Measurements from ENCODE around the gene GREB1.

Gene GREB1

DNA sequence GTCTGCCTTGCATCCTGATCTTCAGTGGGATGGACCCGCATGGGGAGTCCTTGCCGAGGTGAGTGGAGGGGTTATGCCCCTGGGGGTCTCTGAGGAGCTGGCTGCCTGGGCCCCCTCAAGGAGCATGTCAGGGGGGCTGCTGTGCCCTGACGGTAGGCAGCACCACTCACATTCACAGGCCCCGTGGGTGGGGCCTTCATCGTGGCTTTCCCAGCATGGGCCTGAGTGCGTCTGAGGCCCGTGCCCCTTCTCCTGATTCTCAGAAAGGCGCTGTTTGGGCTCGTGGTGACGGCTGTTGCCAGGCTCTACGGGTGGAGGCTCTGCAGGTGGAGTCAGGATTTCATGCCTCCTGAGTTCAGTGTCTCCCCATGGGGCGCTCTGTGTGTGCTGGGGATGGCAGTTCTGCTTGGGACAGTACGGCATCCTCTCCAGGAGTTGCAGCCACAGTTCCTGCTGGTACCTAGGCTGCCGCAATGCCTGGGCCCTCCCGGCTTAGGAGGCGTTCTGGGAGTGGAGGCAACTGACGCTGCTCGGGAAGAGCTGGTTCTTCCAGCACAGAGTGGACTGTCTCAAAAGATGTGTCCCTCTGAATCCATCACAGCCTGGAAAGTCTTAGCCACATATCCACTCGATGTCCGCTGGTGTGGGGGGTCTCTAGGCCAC is 78.8 kb downstream of the GREB1 start:
- DNase-seq (ENCODE audit: low read depth): no peak

DNA sequence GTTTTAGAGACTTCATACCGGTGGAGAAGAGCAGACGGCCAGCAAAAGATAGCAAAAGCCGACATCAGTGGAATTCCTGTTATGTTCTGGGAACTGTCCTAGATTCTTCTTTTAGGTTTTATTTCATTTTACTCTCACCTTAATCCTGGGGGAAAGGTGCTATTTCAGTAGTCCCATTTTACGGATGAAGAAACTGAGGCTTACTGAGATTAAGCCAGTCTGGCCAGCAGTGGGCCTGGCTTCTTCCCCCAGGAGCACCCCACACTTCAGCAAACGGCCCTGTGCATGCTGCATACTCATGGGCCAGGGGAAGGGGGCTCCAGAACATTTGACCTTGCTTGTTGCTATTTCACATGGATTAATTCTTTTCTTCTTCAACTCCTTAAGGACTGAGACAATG is 79.5 kb downstream of the GREB1 start:
- DNase-seq (ENCODE audit: low read depth): no peak

DNA sequence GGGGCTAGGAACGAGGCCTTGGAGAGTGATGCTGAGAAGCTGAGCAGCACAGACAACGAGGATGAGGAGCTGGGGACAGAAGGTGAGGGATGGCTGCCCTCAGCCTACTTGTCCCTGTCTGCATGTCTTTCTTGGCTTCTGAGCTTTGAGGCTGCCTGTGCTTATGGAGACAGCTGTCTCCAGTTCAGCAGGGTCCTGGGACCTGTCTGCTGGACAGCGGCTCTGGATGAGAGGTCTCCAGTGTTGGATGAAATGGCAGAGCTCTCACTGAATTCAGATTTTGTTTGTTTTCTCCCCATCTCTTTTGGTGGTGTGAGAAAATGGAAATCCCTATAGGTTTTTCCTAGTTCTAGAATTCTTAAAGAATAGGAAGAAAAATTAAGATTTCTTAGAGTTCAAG is 81.4 kb downstream of the GREB1 start:
- no peak for DNase-seq (ENCODE audit: low read depth)

DNA sequence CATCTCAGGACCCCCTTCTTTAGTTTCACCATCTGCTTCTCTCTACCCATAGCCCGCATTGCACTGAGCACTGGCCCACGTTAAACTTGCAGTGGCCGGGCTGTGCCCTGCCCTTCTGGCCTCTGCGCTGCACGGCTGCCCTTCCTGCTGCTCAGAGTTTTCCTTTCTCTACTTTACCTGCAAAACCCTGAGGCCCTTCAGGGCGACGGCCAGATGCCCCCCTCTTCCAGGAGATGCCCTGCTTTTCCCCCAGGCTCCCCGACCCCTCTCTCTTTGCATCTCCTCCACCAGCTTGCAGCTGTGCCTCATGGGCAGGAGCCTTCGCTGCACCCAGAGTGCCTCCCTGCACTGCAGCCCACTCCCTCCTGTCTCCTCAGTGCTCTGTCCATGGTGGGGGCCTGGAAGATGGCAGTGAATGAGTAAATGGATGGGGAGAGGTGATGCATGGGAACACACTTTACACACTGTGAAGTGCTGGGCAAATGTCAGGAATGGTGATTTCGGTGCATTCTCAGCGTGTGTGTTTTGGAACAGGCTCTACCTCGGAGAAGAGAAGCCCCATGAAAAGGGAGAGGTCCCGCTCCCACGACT is 82.3 kb downstream of the GREB1 start:
- DNase-seq (ENCODE audit: low read depth): no peak

DNA sequence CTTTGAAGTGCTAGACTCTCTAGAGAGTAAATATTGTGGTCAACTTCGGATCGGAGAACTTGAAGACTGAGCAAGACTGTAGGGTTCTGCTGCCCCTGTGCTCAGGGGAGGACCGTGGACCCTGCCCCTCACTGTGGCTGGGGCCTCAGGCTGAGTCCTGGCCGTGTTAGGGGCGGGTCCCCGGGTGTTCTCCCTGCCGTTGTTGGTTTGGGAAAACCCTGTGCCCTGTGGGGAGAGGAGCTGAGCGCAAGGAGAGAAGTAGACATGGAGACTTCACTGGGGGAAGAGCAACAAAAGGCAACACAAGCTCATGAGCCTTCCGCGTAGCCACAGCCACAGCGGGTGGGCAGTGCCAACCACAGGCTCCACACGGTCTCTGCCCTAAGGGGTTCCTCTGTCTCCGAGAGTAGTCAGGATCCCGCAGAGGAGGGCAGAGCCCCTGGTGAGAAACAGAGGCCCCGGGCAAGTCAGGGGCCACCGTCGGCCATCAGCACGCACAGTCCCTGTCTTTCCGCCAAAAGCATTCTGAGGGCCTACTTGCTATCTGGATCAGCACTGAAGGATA is 83.1 kb downstream of the GREB1 start:
- DNase-seq (ENCODE audit: low read depth): no peak

DNA sequence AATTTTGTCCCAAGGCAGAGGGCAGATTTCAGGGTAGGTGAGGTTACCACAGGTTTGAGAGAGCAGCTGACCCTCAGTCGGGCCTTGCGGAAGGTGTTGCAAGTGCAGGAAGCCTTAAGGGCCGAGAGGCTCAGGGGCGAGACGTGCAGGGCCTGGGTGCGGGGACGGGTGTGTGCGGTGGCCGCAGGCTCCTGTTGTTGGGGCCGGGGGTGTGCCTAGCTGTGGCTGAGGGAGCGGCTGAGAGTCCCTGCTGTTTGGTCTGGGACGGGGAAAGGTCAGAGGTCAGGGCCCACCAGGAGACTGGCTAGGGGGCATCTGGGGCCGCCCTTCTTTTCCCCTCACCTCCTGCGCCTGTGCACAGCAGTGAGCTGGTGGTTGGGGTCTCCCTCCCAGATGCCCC is 83.7 kb downstream of the GREB1 start:
- no peak for DNase-seq (ENCODE audit: low read depth)

DNA sequence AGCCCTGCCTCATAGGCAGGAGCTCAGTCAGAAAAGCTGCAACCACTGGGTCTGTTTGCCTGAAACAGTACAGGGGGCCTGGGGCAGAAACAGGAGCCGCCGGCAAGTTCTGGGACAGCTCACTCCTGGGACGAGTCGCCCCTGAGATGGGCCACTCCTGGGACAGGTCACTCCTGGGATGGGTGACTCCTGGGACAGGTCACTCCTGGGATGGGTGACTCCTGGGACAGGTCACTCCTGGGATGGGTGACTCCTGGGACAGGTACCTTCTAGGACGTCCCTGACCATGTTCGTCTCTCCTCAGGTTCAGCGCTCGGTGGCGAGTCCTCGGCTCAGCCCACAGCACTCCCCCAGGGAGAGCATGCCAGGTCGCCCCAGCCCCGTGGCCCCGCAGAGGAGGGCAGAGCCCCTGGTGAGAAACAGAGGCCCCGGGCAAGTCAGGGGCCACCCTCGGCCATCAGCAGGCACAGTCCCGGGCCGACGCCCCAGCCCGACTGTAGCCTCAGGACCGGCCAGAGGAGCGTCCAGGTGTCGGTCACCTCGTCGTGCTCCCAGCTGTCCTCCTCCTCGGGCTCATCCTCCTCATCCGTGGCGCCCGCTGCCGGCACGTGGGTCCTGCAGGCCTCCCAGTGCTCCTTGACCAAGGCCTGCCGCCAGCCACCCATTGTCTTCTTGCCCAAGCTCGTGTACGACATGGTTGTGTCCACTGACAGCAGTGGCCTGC is 84.3 kb downstream of the GREB1 start:
- no peak for DNase-seq (ENCODE audit: low read depth)

DNA sequence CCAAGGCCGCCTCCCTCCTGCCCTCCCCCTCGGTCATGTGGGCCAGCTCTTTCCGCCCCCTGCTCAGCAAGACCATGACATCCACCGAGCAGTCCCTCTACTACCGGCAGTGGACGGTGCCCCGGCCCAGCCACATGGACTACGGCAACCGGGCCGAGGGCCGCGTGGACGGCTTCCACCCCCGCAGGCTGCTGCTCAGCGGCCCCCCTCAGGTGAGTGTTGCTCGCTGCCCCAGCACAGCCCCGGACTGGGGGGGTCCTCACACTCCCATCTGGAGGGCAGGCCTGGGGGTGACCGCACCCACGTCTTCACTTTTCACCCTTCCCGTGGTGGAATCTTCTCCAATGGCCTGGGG is 84.8 kb downstream of the GREB1 start:
- no peak for DNase-seq (ENCODE audit: low read depth)

DNA sequence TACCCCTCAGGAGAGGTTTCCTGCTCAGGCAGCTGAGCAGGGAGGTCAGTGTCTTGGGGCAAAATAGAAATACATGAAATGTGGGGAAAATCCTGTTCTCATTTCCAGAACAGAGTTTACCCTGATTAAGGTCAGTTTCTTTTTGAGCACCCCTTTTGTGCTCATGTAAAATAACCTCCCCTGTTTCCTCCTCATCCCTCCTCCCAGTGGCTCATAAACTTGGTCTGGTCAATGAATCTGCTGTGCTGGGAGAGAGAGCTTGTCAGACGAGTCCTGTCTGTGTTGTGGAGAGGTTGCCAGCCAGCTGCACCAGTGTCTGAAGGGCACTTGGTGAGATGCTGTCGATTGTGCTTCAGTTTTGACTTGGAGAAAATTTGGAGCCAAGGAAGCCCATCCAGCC is 87.6 kb downstream of the GREB1 start:
- DNase-seq (ENCODE audit: low read depth): no peak

DNA sequence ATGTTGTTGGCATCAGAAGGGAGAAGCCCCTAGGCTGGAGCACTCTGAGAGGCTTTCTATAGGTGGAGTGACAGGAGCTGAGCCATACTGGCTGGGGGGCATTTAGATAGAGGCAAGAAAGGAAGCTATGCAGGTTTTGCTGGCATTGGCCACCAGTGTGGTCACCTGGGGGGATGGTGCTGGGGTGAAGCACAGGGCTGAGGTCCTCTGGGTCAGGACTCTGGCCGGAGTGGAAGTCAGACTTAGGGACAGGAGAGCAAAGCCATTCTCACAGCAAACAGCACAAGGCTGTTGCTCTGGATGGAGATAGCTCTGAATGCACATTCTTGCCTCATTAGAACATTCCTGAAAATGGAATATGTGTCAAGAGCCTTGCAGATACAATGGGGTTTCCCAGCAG is 88.8 kb downstream of the GREB1 start:
- DNase-seq (ENCODE audit: low read depth): no peak

DNA sequence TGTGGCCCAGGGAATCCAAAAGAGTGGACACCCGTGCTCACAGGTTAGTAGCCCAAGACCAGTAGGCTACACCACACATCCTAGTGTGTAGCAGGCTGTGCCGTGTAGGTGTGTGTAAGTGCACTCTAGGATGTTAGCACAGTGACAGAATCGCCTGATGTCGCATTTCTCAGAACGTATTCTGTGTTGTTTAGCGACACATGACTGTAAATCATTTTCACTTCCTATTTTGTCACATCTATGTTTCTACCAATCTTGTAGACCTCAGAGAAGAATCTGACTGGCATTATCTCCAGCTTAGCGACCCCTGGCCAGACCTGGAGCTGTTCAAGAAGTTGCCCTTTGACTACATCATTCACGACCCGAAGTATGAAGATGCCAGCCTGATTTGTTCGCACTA is 91.0 kb downstream of the GREB1 start:
- no peak for DNase-seq (ENCODE audit: low read depth)

DNA sequence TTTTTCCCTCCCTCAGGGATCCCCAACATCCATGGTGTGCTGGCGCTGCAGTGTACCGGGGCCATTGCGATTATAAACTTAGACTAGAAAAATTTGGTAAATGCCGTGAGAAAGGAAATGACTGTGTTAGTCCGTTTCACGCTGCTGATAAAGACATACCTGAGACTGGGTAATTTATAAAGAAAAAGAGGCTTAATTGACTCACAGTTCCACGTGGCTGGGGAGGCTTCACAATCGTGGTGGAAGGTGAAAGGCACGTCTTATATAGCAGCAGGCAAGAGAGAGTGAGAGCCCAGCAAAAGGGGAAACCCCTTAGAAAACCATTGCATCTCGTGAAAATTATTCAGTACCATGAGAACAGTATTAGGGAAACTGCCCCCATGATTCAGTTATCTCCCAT is 91.8 kb downstream of the GREB1 start:
- DNase-seq (ENCODE audit: low read depth): no peak

DNA sequence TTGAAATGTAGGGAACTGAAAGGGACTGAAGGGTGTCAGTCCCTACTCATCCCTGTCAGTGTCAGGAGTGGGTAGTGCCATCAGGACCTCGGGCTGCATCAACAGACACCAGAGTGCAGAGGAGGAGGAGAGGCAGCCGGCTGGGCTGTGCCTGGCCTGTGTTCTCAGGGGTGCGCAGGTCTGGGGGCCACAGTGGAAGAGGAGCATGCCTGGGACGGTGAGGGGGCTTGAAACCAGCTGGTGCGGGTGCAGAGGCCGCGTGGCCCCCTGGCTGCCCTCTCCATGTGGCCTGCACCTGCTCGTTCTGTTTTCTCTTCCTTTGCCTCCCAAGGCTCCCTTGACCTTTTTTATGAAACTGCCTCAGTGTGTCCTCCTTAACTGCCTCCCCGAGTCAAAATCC is 94.8 kb downstream of the GREB1 start:
- no peak for DNase-seq (ENCODE audit: low read depth)

DNA sequence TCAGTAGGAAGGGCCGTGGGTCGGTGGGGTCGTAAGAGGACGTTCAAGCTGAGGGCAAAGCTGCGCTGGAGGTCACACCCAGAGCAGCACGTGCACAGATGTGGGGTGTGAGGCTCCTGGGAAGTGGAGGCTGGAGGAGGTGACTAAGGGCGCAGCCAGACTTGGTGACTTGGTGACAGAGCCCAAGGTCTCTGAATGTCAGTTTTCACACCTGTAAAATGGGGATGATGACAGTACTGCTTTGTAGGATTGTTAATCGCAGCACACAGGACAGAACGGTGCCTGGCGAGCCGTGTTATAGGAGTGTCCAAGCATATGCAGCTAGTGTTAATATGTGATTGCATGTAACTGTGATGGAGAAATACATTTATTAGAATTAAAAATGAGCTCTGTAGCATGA is 95.4 kb downstream of the GREB1 start:
- DNase-seq (ENCODE audit: low read depth): no peak

DNA sequence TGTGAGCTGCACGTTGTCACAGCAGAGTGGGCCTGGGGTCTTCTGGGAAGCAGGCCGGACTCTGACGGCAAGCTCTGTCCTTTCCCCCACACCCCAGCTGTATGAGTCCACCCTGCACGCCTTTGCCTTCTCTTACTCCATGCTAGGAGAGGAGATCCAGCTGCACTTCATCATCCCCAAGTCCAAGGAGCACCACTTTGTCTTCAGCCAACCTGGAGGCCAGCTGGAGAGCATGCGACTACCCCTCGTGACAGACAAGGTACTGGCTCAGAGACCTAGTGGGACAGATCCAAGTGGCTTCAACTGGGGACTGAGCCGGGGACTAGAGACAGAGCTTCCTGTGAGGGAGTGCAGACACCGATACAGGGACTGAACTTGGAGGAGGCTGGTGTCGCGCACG is 96.0 kb downstream of the GREB1 start:
- DNase-seq (ENCODE audit: low read depth): no peak

DNA sequence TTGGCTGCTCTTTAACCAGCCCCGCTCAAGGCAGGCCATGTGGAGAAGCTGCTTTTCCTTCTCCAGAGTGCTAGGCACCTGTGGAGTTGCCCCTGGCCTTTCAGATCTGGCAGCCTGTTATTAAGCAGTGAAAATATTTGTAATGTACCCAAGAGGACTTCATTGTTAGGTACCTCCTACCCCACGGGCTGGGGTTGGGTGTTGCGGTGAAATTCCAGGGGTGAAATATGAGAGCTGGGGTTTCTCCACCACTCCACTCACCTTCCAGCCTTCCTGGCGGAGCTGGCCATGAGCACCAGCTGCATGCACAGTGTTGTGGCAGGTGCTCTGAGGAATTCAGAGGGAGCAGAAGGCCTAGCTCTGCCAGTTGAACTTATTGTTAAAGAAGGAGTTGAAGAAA is 97.0 kb downstream of the GREB1 start:
- no peak for DNase-seq (ENCODE audit: low read depth)

DNA sequence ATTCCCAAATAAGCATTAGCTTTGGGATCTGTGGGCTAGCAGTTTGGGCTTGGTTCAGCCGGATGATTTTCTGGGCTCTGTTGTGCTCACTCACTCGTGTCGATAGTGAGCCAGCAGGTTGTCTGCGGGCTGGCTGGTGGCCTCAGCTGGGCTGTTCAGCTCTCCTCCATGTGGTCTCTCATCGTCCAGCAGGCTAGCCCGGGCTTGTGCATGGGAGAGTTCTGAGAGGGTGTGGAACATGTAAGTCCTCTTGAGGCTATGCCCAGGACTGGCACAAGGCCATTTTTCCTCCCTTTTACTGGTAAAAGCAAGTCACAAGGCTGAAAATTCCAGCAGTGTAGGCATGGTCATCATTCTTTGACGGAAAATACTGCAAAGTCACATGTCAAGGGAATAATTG is 97.6 kb downstream of the GREB1 start:
- DNase-seq (ENCODE audit: low read depth): no peak

DNA sequence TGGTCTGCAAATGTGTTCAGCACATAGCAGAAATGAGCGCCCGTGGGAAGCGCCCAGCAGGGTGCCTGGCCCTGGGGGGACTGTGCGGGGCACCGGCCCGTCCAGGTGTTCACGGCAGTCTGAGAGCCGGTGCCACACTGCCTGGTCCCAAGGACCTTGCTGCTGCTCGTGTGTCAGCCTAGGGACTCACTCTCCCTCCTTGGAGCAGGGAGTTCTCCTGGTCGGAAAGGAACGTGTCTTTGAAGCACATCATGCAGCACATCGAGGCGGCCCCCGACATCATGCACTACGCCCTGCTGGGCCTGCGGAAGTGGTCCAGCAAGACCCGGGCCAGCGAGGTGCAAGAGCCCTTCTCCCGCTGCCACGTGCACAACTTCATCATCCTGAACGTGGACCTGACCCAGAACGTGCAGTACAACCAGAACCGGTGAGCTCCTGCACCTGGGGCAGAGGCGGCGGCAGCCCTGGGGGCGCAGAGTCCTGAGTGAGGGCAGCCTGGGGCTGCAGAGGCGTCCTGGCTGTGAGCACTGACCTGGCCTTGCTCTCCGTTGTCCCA is 100.2 kb downstream of the GREB1 start:
- DNase-seq (ENCODE audit: low read depth): no peak

DNA sequence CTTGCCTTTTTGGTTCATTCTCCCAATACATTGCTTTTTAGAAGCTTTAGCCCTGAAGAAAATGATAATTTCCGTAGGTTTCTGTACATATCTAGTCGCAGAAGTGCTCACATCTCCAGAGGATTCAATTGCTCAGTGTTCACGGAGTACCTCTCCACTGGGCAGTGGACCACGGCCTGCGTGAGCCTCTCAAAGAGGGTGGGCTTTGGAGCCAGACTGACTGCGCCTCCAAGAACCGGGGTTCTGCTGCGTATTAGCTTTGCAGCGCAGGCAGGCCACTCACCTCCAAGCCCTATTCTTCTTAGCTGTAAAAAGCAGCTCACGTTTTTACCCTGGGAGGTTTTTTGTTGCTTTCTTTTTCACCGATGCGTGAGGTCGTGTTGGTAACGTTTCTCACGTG is 100.7 kb downstream of the GREB1 start:
- no peak for DNase-seq (ENCODE audit: low read depth)

DNA sequence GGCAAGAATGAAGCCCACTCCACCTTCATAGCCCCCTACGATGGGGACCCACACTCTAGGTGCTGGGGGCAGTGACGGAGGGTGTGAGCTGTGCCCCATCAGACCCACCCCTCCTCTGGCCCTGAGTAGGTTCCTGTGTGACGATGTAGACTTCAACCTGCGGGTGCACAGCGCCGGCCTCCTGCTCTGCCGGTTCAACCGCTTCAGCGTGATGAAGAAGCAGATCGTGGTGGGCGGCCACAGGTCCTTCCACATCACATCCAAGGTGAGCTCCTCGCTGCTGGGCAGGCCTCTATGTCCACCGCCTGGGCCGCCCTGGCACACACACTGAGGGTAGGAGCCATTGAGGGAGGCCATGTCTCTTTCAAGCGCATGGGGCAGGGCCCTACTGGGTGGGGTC is 101.3 kb downstream of the GREB1 start:
- DNase-seq (ENCODE audit: low read depth): no peak

DNA sequence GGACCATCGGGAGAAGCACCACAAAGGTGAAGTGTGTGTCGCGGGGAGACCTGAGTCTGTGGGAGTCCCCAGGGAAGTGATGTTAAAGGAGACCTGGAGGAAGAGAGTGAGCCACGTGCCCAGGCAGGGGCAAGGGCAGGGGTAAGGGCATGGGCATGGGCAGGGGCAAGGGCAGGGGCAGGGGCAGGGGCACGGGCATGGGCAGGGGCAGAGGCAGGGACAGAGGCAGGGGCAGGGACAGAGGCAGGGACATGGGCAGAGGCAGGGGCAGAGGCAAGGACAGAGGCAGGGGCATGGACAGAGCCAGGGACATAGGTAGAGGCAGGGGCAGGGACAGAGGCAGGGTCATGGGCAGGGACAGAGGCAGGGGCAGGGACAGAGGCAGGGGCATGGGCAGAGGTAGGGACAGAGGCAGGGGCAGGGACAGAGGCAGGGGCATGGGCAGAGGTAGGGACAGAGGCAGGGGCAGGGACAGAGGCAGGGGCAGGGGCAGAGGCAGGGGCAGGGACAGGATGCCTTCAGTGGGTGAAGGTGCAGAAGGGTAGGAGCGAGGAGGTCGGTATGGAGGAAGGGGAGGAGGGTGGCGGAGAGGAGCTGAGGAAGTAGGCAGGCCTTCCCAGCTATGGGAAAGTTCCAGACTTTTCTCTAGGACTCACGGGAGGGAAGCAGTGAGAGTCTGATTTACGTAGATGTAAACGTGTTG is 102.9 kb downstream of the GREB1 start:
- no peak for DNase-seq (ENCODE audit: low read depth)

DNA sequence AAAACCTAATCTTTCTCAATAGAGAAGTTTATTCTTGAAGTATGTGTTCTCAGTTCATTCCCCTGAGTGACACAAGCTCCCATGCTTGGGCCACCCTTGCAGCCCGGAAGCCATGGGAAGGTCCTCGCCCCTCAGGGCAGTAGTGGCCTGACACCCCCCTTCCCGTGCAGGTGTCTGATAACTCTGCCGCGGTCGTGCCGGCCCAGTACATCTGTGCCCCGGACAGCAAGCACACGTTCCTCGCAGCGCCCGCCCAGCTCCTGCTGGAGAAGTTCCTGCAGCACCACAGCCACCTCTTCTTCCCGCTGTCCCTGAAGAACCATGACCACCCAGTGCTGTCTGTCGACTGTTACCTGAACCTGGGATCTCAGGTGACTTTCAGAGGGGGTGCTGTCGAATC is 103.7 kb downstream of the GREB1 start:
- no peak for DNase-seq (ENCODE audit: low read depth)

DNA sequence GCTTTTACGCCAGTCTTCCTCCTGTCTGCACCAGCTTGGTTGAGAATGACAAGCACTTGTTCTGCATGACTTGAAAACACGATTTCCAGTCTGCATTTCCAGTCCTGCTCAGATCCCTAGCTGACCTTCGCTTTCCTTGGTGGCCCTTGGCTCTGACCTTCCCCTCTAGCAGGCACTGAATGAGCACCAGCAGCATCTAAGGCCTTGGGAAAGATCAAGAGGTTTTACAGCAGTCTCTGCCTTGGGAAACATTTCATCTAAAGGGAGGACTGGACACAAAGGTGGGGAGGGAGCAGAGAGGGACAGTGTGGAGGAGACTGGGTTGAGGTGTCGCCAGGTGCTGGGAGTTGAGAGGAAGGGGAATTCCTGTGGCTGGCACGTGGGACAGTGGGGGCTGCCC is 105.7 kb downstream of the GREB1 start:
- no peak for DNase-seq (ENCODE audit: low read depth)

Data from stimulated activated CD4-positive, alpha-beta T cell treated with anti-CD3 and anti-CD28 coated beads, Interleukin-2, amount 100 ng/mL, for 4 hours (primary cell).